Mucosa of stomach (tissue), 1 donor: ENCODE data around the gene DDX42.

Experiments used
- H3K27me3 ChIP-seq: one replicate; pipeline ENCODE4 v1.7.0; 2013; ENCODE audit warnings: mild to moderate bottlenecking, low read length; ENCODE audit not compliant: control insufficient read depth, insufficient read depth
- H3K36me3 ChIP-seq: one replicate; pipeline ENCODE4 v1.7.0; 2013; ENCODE audit warnings: low read length; ENCODE audit not compliant: control insufficient read depth, insufficient read depth
- H3K4me1 ChIP-seq: one replicate; pipeline ENCODE4 v1.7.0; 2013; ENCODE audit warnings: mild to moderate bottlenecking, low read length; ENCODE audit not compliant: control insufficient read depth, insufficient read depth
- H3K4me3 ChIP-seq: one replicate; pipeline ENCODE4 v1.7.0; 2013; ENCODE audit warnings: low read length
- H3K9ac ChIP-seq: one replicate; pipeline ENCODE4 v1.7.0; 2013; ENCODE audit warnings: mild to moderate bottlenecking, low read length, moderate library complexity
- H3K9me3 ChIP-seq: one replicate; pipeline ENCODE4 v1.7.0; 2013; ENCODE audit warnings: mild to moderate bottlenecking, low read length, moderate library complexity; ENCODE audit not compliant: control insufficient read depth
- donor health status: Pancreatic carcinoma.

Gene DDX42

GRCh38 chr17:63762161-63763078 is 11.6 kb upstream of the DDX42 start:
- Histone ChIP-seq H3K36me3 (peaks cover 10% of the 10 kb centered on the region), H3K9me3 (no peaks in the 10 kb centered on the region), H3K4me1 (peaks cover 6% of the 10 kb centered on the region), H3K4me3 (no peak overlapping the region), H3K9ac (peak overlapping the region; percentile 17), H3K27me3 (no peaks in the 10 kb centered on the region)

- Histone ChIP-seq H3K27me3 (no peaks in the 10 kb centered on the region), H3K9me3 (no peaks in the 10 kb centered on the region), H3K4me3 (no peak overlapping the region), H3K36me3 (peaks cover 4% of the 10 kb centered on the region), H3K4me1 (peaks cover 6% of the 10 kb centered on the region), H3K9ac (no peak overlapping the region)
Observed at GRCh38 chr17:63764716-63765115, 9.3 kb upstream of the DDX42 start.

GRCh38 chr17:63766754-63767153 is 7.2 kb upstream of the DDX42 start:
- Histone ChIP-seq H3K4me3 (no peak overlapping the region), H3K9me3 (no peaks in the 10 kb centered on the region), H3K36me3 (no peaks in the 10 kb centered on the region), H3K9ac (no peak overlapping the region), H3K27me3 (no peaks in the 10 kb centered on the region), H3K4me1 (peaks cover 3% of the 10 kb centered on the region)

- no peak overlapping the region for H3K4me3 ChIP-seq
Observed at GRCh38 chr17:63768433-63768832, 5.5 kb upstream of the DDX42 start.

GRCh38 chr17:63772801-63773271 is 1.1 kb upstream of the DDX42 start:
- Histone ChIP-seq H3K4me1 (peaks cover 12% of the 10 kb centered on the region), H3K9me3 (no peaks in the 10 kb centered on the region), H3K36me3 (no peaks in the 10 kb centered on the region), H3K27me3 (no peaks in the 10 kb centered on the region), H3K4me3 (peak overlapping the region; percentile 43), H3K9ac (peak overlapping the region; percentile 89)

More at GRCh38 chr17:63768433-63768832, 5.5 kb upstream of the DDX42 start:
- H3K4me1 ChIP-seq: no peaks in the 10 kb centered on the region
- no peak overlapping the region for H3K9ac ChIP-seq
- no peaks in the 10 kb centered on the region for H3K9me3 ChIP-seq
- no peaks in the 10 kb centered on the region for H3K36me3 ChIP-seq
- no peaks in the 10 kb centered on the region for H3K27me3 ChIP-seq

- Histone ChIP-seq H3K4me1 (peaks cover 12% of the 10 kb centered on the region), H3K27me3 (no peaks in the 10 kb centered on the region), H3K9me3 (no peaks in the 10 kb centered on the region), H3K9ac (peak within 1 kb of the TSS; percentile 89), H3K36me3 (no peaks in the 10 kb centered on the region), H3K4me3 (peak within 1 kb of the TSS; percentile 43)
Observed at GRCh38 chr17:63773272-63774140, 464 bp upstream of the DDX42 start, which contains the start of gene CCDC47. TSS of gene CCDC47 (minus strand) at chr17:63773597. CDS start at chr17:63766175, 7,422 bp downstream.

- Histone ChIP-seq H3K4me1 (peaks cover 12% of the 10 kb centered on the region), H3K4me3 (peak overlapping the region; percentile 23), H3K36me3 (no peaks in the 10 kb centered on the region), H3K27me3 (no peaks in the 10 kb centered on the region), H3K9me3 (no peaks in the 10 kb centered on the region), H3K9ac (peak overlapping the region; percentile 78)
Observed at GRCh38 chr17:63774969-63775265, 947 bp downstream of the DDX42 start.

GRCh38 chr17:63775420-63775819 is 1.4 kb downstream of the DDX42 start:
- no peaks in the 10 kb centered on the region for H3K27me3 ChIP-seq
- H3K4me3 ChIP-seq: peak overlapping the region; percentile 23
- H3K4me1 ChIP-seq: peaks cover 17% of the 10 kb centered on the region
- H3K9me3 ChIP-seq: no peaks in the 10 kb centered on the region
- no peaks in the 10 kb centered on the region for H3K36me3 ChIP-seq
- peak overlapping the region; percentile 78 for H3K9ac ChIP-seq

GRCh38 chr17:63780507-63780906 is 6.5 kb downstream of the DDX42 start:
- Histone ChIP-seq H3K27me3 (no peaks in the 10 kb centered on the region), H3K9ac (peak overlapping the region; percentile 14), H3K36me3 (no peaks in the 10 kb centered on the region), H3K4me1 (peaks cover 20% of the 10 kb centered on the region), H3K4me3 (no peak overlapping the region), H3K9me3 (no peaks in the 10 kb centered on the region)

- H3K27me3 ChIP-seq: no peaks in the 10 kb centered on the region
- H3K4me1 ChIP-seq: peaks cover 16% of the 10 kb centered on the region
- no peaks in the 10 kb centered on the region for H3K9me3 ChIP-seq
- H3K9ac ChIP-seq: peak overlapping the region; percentile 14
- H3K36me3 ChIP-seq: no peaks in the 10 kb centered on the region
- no peak overlapping the region for H3K4me3 ChIP-seq
Observed at GRCh38 chr17:63780928-63781327, 7.0 kb downstream of the DDX42 start.

GRCh38 chr17:63783522-63783921 is 9.6 kb downstream of the DDX42 start:
- Histone ChIP-seq H3K36me3 (no peaks in the 10 kb centered on the region), H3K4me3 (no peak overlapping the region), H3K4me1 (peaks cover 11% of the 10 kb centered on the region), H3K9me3 (no peaks in the 10 kb centered on the region), H3K9ac (no peak overlapping the region), H3K27me3 (no peaks in the 10 kb centered on the region)

GRCh38 chr17:63785556-63785955 is 11.6 kb downstream of the DDX42 start:
- H3K36me3 ChIP-seq: no peaks in the 10 kb centered on the region

More at GRCh38 chr17:63785556-63785955, 11.6 kb downstream of the DDX42 start:
- Histone ChIP-seq H3K9ac (no peak overlapping the region), H3K27me3 (no peaks in the 10 kb centered on the region), H3K9me3 (no peaks in the 10 kb centered on the region), H3K4me1 (peaks cover 4% of the 10 kb centered on the region), H3K4me3 (no peak overlapping the region)
